ENCODE data around the gene ERICH2.

Gene ERICH2

GRCh38 chr2:170763232-170763631 lies 6.9 kb upstream of the ERICH2 start:
- DNase-seq (ENCODE audit: extremely low read depth, low read depth), result no peak
- no peak overlapping the region for H3K4me3 ChIP-seq (replicated peaks; ENCODE audit: low read depth, low read length)
- no peak for TF ChIP-seq CTCF (IDR thresholded peaks at IDR 0.05; ENCODE audit: low read depth, low read length, missing control alignments)

GRCh38 chr2:170764880-170765261 lies 5.3 kb upstream of the ERICH2 start:
- no peak for TF ChIP-seq CTCF (IDR thresholded peaks at IDR 0.05; ENCODE audit: low read depth, low read length, missing control alignments)
- no peak overlapping the region for H3K4me3 ChIP-seq (replicated peaks; ENCODE audit: low read depth, low read length)
- DNase-seq (ENCODE audit: extremely low read depth, low read depth), result no peak

DNA sequence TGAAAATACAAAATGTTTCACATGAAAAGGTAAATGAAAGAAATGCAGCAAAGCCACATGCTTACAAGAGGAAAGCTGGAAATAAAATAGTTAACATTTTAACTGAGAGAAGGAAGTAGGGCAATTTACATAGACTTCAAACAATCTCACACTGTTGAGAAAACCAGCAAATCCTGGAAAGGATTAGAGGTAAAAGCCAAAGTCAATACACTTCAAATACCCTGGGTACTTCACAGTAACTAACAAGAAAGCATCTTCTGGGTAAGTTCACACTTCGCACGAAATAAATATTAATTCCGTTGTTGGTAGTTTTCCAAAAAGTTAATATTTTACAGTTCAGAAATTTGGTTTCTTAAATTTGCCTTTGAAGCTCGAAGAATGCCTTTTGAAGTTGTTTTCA lies 3.5 kb upstream of the ERICH2 start:
- H3K4me3 ChIP-seq (replicated peaks; ENCODE audit: low read depth, low read length), result no peak overlapping the region
- no peak for TF ChIP-seq CTCF (IDR thresholded peaks at IDR 0.05; ENCODE audit: low read depth, low read length, missing control alignments)
- no peak for DNase-seq (ENCODE audit: extremely low read depth, low read depth)

GRCh38 chr2:170770606-170771420 lies 635 bp downstream of the ERICH2 start:
- TF ChIP-seq CTCF (IDR thresholded peaks at IDR 0.05; ENCODE audit: low read depth, low read length, missing control alignments), result no peak
- DNase-seq (ENCODE audit: extremely low read depth, low read depth), result peak; percentile 5
- peak overlapping the region; percentile 55 for H3K4me3 ChIP-seq (replicated peaks; ENCODE audit: low read depth, low read length)

DNA sequence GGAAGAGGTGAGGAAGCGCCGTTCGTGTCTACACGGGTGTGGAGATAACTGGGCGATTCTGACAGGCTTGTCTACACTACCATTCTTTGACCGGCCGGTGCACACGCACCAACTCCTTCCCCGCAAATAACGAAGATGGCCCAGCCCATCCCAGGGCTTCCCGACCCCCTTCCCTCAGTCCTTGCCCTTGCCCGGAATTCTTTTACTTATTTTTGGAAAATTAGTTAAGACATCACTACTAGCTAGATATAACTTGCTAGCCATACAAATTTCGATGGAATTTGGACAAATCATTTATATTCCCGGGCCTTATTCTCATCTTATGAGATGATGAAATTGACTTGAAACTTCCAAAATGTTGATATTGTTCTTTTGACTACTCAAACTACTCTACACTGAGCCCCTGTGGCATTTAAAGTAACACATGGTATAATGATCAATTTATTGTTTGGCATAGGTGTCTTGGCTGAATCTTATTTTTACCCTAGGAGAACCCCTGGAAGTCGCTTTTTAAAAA lies 1.3 kb downstream of the ERICH2 start:
- no peak for DNase-seq (ENCODE audit: extremely low read depth, low read depth)
- H3K4me3 ChIP-seq (replicated peaks; ENCODE audit: low read depth, low read length), result peak overlapping the region; percentile 38
- no peak for TF ChIP-seq CTCF (IDR thresholded peaks at IDR 0.05; ENCODE audit: low read depth, low read length, missing control alignments)

GRCh38 chr2:170772295-170772694 lies 2.1 kb downstream of the ERICH2 start:
- H3K4me3 ChIP-seq (replicated peaks; ENCODE audit: low read depth, low read length), result no peak overlapping the region
- TF ChIP-seq CTCF (IDR thresholded peaks at IDR 0.05; ENCODE audit: low read depth, low read length, missing control alignments), result no peak
- DNase-seq (ENCODE audit: extremely low read depth, low read depth), result no peak

Data from HFF-Myc (cell line).